ENCODE results near the gene LRGUK.

LRGUK gene

DNA sequence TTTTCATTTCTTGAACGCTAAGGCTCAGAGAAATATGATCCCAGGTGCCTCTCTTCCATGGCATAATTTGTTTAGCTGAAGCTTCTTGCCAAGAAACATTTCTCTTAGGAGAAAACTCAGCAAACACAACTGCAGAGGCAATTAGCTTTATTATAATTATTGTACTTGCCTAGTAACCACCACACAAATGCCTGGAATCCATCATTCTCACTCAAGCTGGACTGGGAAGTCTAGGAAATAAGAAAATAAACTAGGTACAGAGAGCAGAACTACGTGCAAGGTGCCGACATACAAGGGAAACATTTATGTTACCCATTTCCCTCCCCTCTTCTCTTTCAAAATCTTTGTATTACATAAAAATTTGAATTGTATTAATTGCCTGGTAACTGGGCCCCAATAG, 174.5 kb downstream of the LRGUK start:
- POLR2A ChIA-PET = no interaction called here
- no peak for DNase-seq (ENCODE audit: low read depth, low spot score)
- H3K4me3 ChIP-seq (ENCODE audit: low read depth, low read length) = no peak overlapping the region
- TF ChIP-seq, protein P1, sequence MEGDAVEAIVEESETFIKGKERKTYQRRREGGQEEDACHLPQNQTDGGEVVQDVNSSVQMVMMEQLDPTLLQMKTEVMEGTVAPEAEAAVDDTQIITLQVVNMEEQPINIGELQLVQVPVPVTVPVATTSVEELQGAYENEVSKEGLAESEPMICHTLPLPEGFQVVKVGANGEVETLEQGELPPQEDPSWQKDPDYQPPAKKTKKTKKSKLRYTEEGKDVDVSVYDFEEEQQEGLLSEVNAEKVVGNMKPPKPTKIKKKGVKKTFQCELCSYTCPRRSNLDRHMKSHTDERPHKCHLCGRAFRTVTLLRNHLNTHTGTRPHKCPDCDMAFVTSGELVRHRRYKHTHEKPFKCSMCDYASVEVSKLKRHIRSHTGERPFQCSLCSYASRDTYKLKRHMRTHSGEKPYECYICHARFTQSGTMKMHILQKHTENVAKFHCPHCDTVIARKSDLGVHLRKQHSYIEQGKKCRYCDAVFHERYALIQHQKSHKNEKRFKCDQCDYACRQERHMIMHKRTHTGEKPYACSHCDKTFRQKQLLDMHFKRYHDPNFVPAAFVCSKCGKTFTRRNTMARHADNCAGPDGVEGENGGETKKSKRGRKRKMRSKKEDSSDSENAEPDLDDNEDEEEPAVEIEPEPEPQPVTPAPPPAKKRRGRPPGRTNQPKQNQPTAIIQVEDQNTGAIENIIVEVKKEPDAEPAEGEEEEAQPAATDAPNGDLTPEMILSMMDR (IDR thresholded peaks at IDR 0.05; ENCODE audit: insufficient read depth, low read length, missing control alignments) = no peak
- CTCF ChIA-PET = interaction anchor here (0.8 kb wide), 1 partner anchor 153 kb away, joined by 3 read pairs; no protein-coding TSS in a partner anchor

DNA sequence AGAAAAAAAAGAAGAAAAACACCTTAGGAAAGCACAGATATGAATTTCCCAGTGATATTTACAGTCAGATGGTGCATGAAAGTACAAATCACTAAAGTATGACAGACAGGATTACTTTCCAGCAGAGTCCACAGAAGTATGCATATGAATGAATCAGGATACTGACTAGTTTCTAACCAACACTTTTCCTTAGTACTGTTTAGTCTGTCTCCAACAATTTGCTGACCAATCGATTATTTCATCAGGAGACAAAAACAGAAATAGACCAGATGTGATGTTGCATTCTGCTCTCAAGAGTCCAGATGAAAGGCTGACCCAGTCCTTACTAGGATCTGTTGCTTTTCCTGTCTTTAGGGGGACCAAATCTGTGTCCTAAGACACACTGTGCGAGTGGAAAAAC, 175.0 kb downstream of the LRGUK start:
- no peak overlapping the region for H3K4me3 ChIP-seq (ENCODE audit: low read depth, low read length)
- TF ChIP-seq, protein P1 (IDR thresholded peaks at IDR 0.05; ENCODE audit: insufficient read depth, low read length, missing control alignments) = no peak
- ChIA-PET CTCF (no interaction called here), POLR2A (no interaction called here)
- no peak for DNase-seq (ENCODE audit: low read depth, low spot score)

DNA sequence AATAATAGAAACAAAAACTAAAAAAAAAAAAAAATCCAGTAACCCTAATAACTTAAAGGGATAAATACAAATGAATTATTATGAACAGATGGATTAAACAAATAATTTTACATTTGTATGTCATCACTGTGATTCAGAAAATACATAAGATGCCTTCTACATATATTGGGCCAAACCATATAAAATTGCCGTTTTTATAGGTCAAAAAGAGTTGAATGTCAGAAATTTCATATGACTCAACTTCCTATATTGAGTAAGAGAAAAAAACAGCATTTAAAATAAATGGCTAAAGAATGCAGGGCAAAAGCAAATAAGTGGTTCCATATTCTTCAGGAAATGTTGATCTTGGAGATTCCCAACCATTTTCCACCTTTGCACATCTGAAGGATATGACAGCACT, 180.2 kb downstream of the LRGUK start:
- ChIA-PET CTCF (no interaction called here), POLR2A (no interaction called here)
- DNase-seq (ENCODE audit: low read depth, low spot score) = peak; percentile 50
- no peak overlapping the region for H3K4me3 ChIP-seq (ENCODE audit: low read depth, low read length)
- TF ChIP-seq, protein P1 (IDR thresholded peaks at IDR 0.05; ENCODE audit: insufficient read depth, low read length, missing control alignments) = no peak

DNA sequence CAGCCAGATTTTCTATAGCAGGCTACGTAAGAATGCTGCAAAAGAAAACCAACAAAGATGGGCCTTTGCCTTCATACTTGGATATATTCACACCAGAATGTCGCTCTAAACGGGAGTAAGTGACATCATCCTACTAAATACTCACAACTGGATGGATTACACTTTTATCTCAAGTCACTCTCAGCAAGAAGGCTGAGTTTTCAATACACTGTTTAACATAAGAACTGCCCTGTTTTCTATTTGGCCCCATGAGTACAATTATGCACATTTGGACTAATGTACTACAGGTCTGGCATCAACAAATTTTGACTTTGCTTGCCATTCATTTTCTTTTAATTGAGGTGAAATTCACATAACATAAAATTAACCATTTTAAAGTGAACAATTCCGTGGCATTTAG, 181.4 kb downstream of the LRGUK start:
- no peak for DNase-seq (ENCODE audit: low read depth, low spot score)
- ChIA-PET CTCF (no interaction called here), POLR2A (no interaction called here)
- TF ChIP-seq, protein P1 (IDR thresholded peaks at IDR 0.05; ENCODE audit: insufficient read depth, low read length, missing control alignments) = no peak
- H3K4me3 ChIP-seq (ENCODE audit: low read depth, low read length) = no peak overlapping the region

DNA sequence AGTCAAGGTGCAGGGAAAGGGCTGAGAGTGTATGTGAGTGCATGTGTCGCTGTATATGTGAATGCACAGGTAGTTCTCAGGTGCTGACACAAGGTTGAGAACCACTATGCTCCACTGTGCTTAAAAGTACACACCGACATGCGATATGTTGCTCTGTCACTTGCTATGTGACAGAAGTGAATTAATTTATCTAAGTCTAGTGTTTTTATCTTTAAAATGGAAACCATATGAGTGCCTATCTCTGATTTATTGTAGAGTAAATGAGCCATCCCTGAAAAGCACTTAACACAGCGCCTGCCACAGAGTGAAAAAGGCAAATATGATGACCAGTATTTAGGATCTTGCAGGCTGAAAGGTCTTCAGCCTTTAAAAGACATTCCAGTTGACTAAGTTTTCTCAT, 184.7 kb downstream of the LRGUK start:
- ChIA-PET CTCF (no interaction called here), POLR2A (no interaction called here)
- TF ChIP-seq, protein P1 (IDR thresholded peaks at IDR 0.05; ENCODE audit: insufficient read depth, low read length, missing control alignments) = no peak
- no peak overlapping the region for H3K4me3 ChIP-seq (ENCODE audit: low read depth, low read length)
- DNase-seq (ENCODE audit: low read depth, low spot score) = no peak

DNA sequence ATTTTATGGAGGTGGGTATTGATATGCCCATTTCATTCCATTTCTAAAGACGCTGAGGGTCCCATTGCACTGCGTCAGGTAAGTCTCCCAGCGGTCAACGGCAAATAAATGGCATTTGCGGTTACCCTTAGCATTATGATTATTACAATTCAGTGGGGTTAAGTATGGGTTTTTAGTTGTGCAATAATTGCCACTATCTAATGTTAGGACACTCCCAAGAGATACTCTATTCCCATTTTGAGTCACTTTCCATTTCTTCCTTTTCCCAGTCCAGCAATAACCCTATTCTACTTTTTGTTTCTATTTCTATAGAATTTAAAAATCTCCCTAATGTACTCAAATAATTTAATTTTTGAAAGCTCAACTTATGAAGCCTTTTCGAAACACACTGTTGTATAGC, 185.6 kb downstream of the LRGUK start:
- ChIA-PET POLR2A (no interaction called here), CTCF (no interaction called here)
- no peak for DNase-seq (ENCODE audit: low read depth, low spot score)
- H3K4me3 ChIP-seq (ENCODE audit: low read depth, low read length) = no peak overlapping the region
- TF ChIP-seq, protein P1 (IDR thresholded peaks at IDR 0.05; ENCODE audit: insufficient read depth, low read length, missing control alignments) = no peak
